Stimulated activated naive CD4-positive, alpha-beta T cell (primary cell): ENCODE data around the gene TREML1.
"Not testable (repeated sequence)": the region's sequence is repeated elsewhere in the genome, so short reads cannot be mapped to it uniquely, and the experiment has no call there.

Source experiments
- DNase-seq, 6 experiments: peaks; one replicate each; lab custom pipeline; 2025; lab: John Stamatoyannopoulos, UW

The TREML1 gene

DNA sequence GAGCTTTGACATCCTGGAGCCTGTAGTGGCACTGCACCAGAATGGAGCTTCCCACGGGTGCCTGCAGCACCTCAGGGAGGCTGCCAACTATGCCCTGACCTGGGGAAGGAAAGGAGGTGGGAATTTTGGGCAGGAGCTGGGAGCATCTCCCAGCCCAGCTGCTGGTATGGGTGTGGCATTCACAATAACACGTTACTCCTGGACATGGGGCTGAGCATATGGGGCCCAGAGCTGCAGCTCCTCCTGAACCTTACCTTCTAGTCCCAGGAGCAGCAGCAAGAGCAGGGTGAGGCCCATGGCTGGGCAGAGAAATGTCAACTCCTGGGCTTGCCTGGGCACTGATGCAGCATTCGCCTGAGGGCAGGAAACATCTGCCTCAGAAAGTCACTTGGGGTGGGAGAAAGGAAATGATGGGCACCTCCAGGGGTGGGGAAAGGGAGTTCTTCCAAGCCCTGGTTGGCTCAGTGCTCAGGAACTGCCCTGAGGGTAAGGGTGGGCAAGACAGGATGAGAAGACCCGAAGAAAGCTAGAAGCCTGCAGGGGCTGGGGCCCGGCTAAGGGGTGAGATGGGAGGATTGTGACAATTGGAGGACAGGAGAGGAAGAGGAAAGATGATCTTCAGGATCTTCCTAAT lies at the start of gene TREML1:
TREML1 (minus strand) TSS at position 356 of the 634 bp plus-strand sequence; CDS start at position 297, 59 bp downstream.
- DNase-seq: no peak

- DNase-seq: no peak
These were observed 47.6 kb upstream of the TREML1 start for GRCh38 chr6:41201764-41202173.

DNA sequence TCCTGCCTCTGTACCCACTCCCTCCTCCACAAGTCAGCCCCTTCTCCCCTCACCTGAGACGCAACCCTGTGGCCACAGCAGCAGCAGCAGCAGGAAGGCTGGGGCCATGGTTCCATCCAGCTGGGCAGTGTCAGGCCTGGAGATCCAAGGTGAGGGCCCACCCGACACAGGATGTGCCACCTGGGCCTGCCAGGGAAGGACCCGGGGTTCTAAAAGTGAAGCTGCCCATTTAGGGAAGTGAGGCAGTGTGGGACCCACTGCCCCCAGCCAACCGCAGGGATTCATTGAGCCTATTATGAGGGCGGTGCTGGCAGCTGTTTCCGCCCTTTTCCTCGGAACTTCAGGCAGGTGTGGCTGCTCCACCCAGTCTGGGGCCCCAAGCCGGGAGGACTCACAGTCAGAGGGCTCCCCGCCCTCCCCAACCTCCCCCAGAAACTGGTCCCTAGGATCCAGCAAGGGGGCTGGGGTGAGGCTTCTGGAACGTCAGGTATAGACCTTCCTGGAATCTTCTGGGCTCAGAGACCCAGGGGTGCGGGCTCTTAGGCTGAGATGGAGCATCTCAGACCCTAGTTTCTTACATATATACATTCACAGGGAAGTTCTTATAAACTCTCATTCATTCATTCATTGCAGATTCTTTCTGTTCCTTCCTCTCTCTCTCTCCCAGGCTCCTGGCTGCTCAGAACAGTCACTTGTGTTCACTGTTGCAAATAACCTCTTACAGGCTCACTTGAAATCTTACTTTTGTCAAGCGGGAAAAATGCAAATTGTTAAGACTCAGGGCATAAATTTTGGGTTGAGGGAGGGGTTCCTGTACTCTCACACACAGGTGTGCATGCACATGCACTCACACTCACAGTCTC lies 47.0 kb upstream of the TREML1 start, which contains the start of gene TREML2:
TREML2 (minus strand) TSS at position 249 of the 863 bp plus-strand sequence; CDS start at position 108, 141 bp downstream.
- DNase-seq: peak in 3 of 6 experiments; percentile 8 to 66 (median 27)

GRCh38 chr6:41200296-41200900 lies 46.3 kb upstream of the TREML1 start:
- peak; percentile 27 to 85 (median 70) for DNase-seq

DNA sequence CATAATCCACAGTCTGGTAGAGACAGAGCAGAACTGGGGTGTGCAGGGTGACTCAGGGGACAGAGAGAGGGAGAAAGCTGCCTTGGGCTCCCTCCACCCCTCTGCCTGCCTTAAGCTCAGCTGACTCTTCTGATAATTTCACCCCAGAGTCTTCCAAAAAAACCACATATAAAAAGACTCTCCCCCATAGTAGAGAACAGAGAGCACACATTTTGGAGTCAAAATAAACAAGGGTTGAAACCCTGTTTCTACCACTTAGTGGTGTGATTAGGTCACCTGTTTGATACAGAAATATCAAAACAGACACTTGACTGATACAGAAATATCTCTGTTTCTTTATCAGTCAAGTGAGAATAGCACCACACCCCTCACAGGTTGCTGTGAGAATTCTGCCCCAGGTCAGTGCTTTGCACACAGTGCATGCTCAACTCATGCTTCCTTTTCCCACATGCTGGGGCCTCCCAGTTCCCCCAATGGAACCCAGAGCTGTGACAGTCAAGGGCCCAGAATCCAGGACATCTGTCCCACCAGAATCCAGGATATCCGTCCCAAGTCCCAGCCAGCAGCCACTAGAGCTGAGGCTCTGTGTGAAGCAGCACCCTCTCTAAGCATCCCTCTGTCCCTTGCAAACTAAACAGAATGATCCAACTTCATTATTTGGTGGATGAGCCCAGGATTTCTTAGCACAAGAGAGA lies 45.6 kb upstream of the TREML1 start:
- peak in 2 of 6 experiments; percentile 40 to 55 for DNase-seq

- DNase-seq: no peak
These were observed 43.1 kb upstream of the TREML1 start for GRCh38 chr6:41197234-41197633.

GRCh38 chr6:41194386-41194785 lies 40.2 kb upstream of the TREML1 start:
- no peak for DNase-seq

- no peak for DNase-seq
These were observed 39.7 kb upstream of the TREML1 start for GRCh38 chr6:41193884-41194283.

DNA sequence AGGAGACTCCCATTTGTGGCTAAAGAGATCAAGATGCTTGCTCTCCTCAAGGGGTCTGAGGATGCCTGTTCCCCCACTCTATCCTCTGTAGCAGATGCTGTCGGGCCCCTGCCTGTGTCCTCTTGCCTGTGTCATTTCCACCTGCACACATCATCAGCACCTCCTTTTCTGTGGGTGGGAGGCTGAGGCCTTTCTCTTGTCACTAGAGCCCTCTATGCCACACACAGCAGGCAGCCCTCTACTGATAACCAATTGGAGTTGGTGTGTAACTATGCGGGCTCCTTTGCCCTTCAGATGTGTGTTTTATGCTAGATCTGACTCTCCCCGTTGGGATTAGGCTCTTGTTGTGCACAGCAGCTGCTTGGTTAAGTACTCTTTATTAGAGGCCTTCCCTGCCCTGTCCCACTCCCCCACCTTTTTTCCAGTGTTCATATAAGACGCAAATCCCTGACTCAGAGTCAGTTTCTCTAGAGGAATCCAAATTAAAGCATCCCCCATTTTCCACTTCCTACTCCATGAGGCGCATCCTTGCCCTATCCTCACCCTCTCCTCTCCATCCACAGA lies 39.1 kb upstream of the TREML1 start:
- no peak for DNase-seq

- DNase-seq: peak in 2 of 6 experiments; percentile 6 to 10
These were observed 37.4 kb upstream of the TREML1 start for GRCh38 chr6:41191569-41191968.

DNA sequence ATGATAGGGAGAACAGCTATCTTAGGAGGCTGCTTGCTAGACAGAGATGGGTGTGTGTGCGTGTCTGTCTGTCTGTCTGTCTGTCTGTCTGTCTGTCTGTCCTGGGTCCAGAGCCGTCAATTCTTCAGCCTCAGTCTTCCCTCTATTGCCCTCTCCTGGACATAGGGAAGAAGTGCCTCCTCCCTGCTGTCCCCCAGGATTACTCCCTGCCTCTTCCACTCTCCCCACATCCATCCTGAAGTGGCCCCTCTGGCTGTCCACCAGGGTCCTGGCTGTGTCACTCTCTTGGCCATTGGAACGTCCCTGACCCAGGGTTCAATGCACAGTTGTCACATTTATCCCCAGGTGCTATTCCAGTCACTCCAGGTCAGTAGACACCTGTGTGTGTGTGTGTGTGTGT lies 36.6 kb upstream of the TREML1 start:
- DNase-seq: no peak

- no peak for DNase-seq
These were observed 35.8 kb upstream of the TREML1 start for GRCh38 chr6:41189967-41190366.

- DNase-seq: not testable (repeated sequence)
These were observed 34.9 kb upstream of the TREML1 start for GRCh38 chr6:41189046-41189445.

- no peak for DNase-seq
These were observed 34.1 kb upstream of the TREML1 start for GRCh38 chr6:41187924-41188886.

- no peak for DNase-seq
These were observed 31.9 kb upstream of the TREML1 start for GRCh38 chr6:41186031-41186562.

DNA sequence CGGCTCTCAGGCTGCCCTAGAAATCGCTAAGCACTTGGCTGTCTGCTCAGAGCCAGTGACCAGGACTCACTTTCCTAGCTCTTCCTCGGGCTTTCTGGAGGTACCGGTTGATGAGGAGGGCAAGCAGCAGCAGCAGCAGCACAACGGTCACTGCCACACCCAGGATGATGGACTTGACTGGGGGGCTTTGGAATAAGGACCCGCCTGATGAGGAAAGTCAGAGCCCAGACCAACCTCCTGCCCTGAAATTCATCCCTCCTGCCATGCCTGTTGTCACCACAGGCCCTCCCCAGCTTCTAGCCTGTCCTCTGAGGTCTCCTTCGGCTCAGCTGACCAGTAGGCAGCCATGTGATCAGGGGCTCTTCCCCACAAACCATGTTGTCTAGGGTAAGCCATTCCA lies 30.6 kb upstream of the TREML1 start:
- DNase-seq: no peak

GRCh38 chr6:41182069-41183034 lies 28.2 kb upstream of the TREML1 start:
- DNase-seq: peak in 5 of 6 experiments; percentile 17 to 63 (median 42)

DNA sequence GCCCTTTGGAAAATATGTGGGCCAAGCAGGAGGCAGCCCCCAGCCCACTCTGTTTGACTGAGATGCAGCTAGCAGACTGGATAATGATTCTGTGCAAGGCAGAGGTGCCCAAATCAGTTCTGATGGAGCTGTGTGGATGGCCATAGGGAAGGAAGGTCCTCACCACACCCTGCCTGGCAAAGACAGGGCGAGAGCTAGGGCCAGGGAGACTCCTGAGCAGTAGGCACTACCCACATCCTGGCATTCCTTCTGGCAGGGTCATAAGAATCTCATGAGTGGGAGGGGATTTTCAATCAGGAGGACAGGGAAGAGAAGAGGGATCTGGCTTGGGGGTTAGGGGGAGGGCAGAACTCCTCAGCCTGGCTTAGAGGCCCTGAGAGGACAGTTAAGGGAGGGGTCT lies 27.4 kb upstream of the TREML1 start:
- DNase-seq: no peak

GRCh38 chr6:41179163-41179562 lies 25.0 kb upstream of the TREML1 start:
- no peak for DNase-seq
